Coronary artery (tissue), 2 donors: Measurements from ENCODE around the gene KLC3.
"Not testable (repeated sequence)": the region's sequence is repeated elsewhere in the genome, so short reads cannot be mapped to it uniquely, and the experiment has no call there.

Experiments used
- DNase-seq: peaks from one replicate; pipeline ENCODE4 v3.0.0-alpha.2; 2017; ENCODE audit warnings: low spot score
- H3K27ac ChIP-seq, 2 donors: fragments of 200-600 bp; sonication (generic); one replicate each; pipeline ENCODE4 v1.5.1; 2016 to 2019
- H3K4me3 ChIP-seq: fragments of 200-600 bp; sonication (generic); 2 replicates; pipeline ENCODE4 v1.5.1; 2016; ENCODE audit warnings: mild to moderate bottlenecking, moderate library complexity
- TF ChIP-seq, protein P1 (sequence below): fragments of 200-600 bp; sonication (generic); IDR thresholded peaks from one replicate; pipeline ENCODE4 v1.5.1; 2019; ENCODE audit warnings: antibody characterized with exemption

The KLC3 gene

GRCh38 chr19:45305421-45305820, 35.1 kb upstream of the KLC3 start:
- TF ChIP-seq, protein P1, sequence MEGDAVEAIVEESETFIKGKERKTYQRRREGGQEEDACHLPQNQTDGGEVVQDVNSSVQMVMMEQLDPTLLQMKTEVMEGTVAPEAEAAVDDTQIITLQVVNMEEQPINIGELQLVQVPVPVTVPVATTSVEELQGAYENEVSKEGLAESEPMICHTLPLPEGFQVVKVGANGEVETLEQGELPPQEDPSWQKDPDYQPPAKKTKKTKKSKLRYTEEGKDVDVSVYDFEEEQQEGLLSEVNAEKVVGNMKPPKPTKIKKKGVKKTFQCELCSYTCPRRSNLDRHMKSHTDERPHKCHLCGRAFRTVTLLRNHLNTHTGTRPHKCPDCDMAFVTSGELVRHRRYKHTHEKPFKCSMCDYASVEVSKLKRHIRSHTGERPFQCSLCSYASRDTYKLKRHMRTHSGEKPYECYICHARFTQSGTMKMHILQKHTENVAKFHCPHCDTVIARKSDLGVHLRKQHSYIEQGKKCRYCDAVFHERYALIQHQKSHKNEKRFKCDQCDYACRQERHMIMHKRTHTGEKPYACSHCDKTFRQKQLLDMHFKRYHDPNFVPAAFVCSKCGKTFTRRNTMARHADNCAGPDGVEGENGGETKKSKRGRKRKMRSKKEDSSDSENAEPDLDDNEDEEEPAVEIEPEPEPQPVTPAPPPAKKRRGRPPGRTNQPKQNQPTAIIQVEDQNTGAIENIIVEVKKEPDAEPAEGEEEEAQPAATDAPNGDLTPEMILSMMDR, result no peak
- Histone ChIP-seq H3K4me3 (no peak overlapping the region), H3K27ac (no peak overlapping the region)
- DNase-seq, result no peak

GRCh38 chr19:45306040-45306439, 34.5 kb upstream of the KLC3 start:
- TF ChIP-seq, protein P1, result no peak
- Histone ChIP-seq H3K27ac (no peak overlapping the region), H3K4me3 (no peak overlapping the region)
- DNase-seq, result no peak

DNA sequence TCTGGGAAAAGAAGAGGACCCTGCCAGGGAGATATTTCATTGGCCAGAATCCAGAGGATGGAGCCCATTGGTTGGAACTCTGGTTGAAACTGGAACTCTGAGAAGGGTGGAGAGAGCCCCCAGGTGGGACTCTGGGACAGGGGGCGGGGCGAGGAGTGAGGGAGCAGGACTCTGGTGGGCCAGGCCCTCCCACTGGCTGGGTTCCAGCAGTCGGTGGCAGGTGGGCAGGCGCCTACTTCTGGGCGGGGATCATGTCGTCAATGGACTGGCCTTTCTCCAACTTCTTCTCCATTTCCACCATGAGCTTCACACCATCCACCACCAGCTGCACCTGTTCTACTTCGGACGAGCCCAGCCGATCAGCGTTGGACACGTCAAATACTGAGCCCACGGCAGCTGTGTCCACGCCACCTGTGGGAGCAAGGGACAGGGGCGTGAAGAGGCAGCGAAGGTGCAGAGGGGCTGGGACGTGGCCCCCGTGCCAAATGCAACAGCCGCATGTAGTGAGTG, 34.0 kb upstream of the KLC3 start:
- no peak overlapping the region for H3K4me3 ChIP-seq
- TF ChIP-seq, protein P1, result no peak
- no peak overlapping the region for H3K27ac ChIP-seq
- DNase-seq, result no peak

DNA sequence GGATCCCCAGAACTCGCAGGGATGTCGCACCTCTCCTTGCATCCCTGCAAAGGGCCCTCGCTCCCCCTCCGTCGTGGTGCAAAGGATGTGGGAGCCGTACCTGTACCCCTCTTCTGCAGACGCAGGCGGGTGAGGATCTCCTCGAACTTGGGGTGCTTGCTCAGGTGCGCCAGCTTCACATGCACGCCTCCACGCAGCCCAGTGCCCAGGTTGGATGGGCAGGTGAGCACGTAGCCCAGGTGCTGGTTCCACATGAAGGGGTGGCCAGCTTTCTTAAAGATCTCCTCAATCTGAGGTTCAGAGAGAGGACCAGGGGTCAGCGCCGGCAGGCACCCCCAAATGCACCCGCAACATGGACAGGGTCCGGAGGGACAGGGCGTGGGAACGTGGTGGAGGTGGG, 33.2 kb upstream of the KLC3 start:
- H3K27ac ChIP-seq, result no peak overlapping the region
- TF ChIP-seq, protein P1, result no peak
- no peak overlapping the region for H3K4me3 ChIP-seq
- no peak for DNase-seq

- H3K27ac ChIP-seq, DNase-seq, H3K4me3 ChIP-seq: not testable (repeated sequence)
These were observed 31.2 kb upstream of the KLC3 start for GRCh38 chr19:45309322-45309721.

DNA sequence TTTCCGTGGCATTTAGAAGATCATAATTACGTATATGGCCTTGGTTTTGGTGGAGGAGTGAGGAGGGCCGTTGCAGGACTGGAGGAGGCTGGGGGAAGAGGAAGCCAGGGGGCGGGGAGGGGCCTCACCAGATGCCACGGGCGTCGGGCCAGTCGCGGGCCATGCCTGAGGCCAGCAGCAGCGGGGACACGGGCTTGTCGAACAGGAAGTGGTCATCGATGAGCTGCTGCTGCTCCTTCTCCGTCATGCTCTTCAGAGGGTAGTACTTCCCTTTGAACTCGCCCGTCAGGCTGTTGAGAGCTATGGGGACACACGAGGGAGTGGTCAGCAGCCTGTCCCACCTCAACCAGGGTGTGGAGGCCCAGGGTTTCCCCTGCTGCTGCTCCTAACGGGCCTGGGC, 28.9 kb upstream of the KLC3 start:
- Histone ChIP-seq H3K4me3 (no peak overlapping the region), H3K27ac (no peak overlapping the region)
- no peak for DNase-seq
- TF ChIP-seq, protein P1, result no peak

DNA sequence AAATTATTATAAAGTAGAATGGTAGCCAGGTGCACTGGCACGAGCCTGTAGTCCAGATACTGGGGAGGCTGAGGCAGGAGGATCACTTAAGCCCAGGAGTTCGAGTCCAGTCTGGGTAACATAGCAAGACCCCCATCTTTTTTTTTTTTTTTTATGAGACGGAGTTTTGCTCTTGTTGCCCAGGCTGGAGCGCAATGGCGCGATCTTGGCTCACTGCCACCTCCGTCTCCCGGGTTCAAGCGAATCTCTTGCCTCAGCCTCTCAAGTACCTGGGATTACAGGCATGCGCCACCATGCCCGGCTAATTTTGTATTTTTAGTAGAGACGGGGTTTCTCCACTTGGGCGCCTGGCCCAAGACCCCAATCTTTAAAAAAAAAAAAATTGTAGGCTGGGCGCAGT, 28.3 kb upstream of the KLC3 start:
- not testable (repeated sequence) for H3K27ac ChIP-seq, H3K4me3 ChIP-seq, DNase-seq

DNA sequence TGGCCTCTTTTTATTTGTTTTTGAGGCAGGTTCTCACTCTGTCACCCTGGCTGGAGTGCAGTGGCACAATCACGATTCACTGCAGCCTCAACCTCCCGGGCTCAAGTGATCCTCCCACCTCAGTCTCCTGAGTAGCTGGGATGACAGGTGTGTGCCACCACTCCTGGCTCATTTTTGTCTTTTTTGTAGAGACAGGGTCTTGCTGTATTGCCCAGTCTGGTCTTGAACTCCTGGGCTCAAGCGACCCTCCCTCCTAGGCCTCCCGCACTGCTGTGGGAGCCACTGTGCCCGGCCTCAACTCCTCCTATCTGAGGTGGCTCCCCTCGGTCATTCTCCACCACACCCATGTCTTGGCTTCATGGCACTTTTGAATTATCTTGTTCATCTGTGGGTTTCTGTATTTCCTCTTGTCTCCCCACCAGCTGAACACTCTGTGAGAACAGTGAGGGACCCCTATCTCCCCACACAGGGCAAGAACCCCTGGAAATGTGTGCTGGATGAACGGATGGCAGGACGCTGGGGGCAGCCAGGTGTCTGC, 25.8 kb upstream of the KLC3 start:
- TF ChIP-seq, protein P1, result no peak
- DNase-seq, result no peak
- Histone ChIP-seq H3K4me3 (no peak overlapping the region), H3K27ac (no peak overlapping the region)
